Measurements from ENCODE around the gene SPDEF.

DNA sequence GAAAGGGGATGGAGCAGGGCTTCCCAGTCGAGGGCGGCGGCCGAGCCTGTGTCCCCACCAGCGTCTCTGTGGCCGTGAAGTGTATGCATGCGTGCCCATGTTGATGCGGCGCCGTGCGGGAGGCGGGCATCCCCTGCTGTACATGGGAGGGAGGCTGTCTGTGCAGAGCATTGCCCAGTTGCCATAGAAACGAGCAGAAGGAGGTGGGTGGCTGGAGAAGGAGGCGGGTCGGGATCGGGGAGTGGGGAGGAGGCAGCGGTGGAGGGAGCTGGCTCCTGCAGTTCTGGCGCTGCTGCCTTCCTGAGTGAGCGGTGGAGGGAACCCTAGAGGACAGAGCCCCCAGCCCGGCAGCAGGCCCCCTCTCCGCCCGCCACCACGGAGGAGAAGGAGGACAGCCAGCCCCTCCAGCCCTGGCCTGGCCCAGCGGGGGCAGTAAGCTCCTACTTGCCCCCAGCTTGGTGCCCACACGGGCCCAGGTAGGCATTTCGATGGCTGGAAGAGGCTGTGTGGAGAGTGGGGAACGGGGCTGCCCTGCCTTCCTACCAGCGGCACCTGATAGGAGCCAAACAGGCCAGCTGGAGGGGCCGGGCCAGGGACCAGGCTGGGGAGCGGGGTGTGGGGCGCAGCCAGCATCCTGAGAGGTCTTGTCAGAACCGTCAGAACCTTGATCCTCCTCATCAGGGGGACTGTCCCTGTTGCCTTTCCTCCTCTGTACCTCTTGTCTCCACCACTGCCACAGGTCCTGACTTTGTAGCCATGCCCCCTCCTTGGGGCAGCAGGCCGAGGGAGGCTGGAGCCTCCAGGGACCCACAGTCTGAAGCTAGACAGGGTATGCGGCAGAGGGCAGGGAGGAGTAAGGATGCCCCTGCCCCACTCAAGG lies 41.3 kb downstream of the SPDEF start:
- TF ChIP-seq, protein P1, sequence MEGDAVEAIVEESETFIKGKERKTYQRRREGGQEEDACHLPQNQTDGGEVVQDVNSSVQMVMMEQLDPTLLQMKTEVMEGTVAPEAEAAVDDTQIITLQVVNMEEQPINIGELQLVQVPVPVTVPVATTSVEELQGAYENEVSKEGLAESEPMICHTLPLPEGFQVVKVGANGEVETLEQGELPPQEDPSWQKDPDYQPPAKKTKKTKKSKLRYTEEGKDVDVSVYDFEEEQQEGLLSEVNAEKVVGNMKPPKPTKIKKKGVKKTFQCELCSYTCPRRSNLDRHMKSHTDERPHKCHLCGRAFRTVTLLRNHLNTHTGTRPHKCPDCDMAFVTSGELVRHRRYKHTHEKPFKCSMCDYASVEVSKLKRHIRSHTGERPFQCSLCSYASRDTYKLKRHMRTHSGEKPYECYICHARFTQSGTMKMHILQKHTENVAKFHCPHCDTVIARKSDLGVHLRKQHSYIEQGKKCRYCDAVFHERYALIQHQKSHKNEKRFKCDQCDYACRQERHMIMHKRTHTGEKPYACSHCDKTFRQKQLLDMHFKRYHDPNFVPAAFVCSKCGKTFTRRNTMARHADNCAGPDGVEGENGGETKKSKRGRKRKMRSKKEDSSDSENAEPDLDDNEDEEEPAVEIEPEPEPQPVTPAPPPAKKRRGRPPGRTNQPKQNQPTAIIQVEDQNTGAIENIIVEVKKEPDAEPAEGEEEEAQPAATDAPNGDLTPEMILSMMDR (conservative IDR thresholded peaks at IDR 0.05): no peak
- no peak for TF ChIP-seq EZH2 (IDR thresholded peaks at IDR 0.05; ENCODE audit: low read depth)
